ENCODE data around the gene PPP1R1A. TPM values are rescaled to one million over a fixed set of nuclear protein-coding genes. Genes with fewer than 3 reads are reported as not detected.

Gene PPP1R1A, protein sequence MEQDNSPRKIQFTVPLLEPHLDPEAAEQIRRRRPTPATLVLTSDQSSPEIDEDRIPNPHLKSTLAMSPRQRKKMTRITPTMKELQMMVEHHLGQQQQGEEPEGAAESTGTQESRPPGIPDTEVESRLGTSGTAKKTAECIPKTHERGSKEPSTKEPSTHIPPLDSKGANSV
- 1 to 10 TPM in 3 of 4 donors, under 1 TPM in 1; 0.76 to 9.0 (median 2.4) TPM for total RNA-seq

DNA sequence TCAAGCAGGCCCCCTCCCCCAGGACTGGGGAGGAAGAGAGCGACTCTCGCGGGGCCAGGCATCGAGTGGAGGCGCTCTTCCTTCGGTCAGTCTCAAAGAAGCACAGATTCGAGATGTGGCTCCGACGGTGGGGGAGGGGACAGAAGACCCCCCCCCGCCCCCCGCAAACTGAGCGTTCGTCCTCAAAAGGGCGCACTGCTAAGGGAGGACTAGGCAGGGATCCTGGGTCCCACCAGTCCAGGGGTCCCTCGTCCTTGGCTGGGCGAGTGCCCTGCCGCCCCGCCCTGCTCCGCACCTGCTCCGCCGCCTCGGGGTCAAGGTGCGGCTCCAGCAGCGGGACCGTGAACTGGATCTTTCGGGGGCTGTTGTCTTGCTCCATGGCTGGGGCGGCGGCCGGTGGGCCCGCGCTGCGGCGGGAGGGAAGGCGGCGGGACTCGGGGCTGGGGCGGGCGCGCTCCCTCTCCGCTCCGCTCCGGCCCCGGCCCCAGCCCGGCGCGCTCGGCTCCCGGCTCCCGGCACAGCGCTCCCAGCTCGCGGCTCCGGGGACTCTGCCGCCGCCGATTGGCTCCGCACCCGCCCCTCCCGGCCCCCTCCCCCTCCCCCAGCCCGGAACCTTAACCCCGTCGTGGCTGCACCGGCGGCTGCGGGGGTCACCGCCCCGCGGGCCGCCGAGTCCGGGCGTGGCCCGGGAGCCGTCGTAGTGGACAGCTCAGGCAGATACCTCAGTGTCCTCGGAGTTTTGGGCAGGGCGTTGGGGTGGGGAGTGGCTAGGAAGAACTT is at the start of gene PPP1R1A:
Gene PPP1R1A (minus strand): TSS at position 550 of the 780 bp plus-strand sequence. CDS start 171 bp downstream, at position 379.
- Histone ChIP-seq H3K9me3 (no peaks in the 10 kb centered on the region), H3K27ac (peak within 1 kb of the TSS in 1 of 2 donors; percentile 28), H3K4me1 (peaks cover 0 to 10% of the 10 kb centered on the region in 2 donors), H3K4me3 (peak within 1 kb of the TSS; percentile 19 to 52), H3K27me3 (no peaks in the 10 kb centered on the region), H3K36me3 (no peaks in the 10 kb centered on the region)
- no peak for DNase-seq
- TF ChIP-seq, protein P1, sequence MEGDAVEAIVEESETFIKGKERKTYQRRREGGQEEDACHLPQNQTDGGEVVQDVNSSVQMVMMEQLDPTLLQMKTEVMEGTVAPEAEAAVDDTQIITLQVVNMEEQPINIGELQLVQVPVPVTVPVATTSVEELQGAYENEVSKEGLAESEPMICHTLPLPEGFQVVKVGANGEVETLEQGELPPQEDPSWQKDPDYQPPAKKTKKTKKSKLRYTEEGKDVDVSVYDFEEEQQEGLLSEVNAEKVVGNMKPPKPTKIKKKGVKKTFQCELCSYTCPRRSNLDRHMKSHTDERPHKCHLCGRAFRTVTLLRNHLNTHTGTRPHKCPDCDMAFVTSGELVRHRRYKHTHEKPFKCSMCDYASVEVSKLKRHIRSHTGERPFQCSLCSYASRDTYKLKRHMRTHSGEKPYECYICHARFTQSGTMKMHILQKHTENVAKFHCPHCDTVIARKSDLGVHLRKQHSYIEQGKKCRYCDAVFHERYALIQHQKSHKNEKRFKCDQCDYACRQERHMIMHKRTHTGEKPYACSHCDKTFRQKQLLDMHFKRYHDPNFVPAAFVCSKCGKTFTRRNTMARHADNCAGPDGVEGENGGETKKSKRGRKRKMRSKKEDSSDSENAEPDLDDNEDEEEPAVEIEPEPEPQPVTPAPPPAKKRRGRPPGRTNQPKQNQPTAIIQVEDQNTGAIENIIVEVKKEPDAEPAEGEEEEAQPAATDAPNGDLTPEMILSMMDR (IDR thresholded peaks at IDR 0.05): no peak
- TF ChIP-seq POLR2A (IDR thresholded peaks at IDR 0.05): no peak
- intact Hi-C loops (cut with DNase I; ENCODE audit: low total_unique reads): no loop called here

DNA sequence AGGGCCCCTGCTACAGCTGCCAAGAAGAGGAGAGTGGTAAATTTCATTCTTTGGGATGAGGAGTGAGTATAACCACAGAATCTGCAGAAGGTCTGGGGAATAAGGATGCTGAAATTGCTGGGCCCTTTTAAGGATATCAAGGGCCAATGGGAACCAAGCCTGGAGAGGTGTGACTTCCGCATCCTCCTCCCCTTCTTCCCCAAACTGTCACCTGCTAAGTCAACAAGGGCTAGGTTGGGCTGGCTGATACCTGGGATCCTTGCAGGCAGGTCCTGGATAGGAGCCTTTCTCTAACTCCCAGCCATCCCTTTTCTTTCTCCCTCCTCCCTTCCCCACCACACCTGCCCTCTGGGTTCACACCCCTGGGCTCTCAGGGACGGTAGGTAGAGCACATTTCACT is 46.3 kb upstream of the PPP1R1A start, which contains the start of gene LACRT:
Gene LACRT (minus strand): TSS at position 101 of the 400 bp plus-strand sequence. CDS start 54 bp downstream, at position 47.
- H3K4me1 ChIP-seq: no peaks in the 10 kb centered on the region
- no peak within 1 kb of the TSS for H3K4me3 ChIP-seq
- H3K9me3 ChIP-seq: no peaks in the 10 kb centered on the region
- DNase-seq: no peak
- TF ChIP-seq POLR2A (IDR thresholded peaks at IDR 0.05): no peak
- TF ChIP-seq, protein P1 (IDR thresholded peaks at IDR 0.05): no peak
- no peaks in the 10 kb centered on the region for H3K36me3 ChIP-seq
- no peak within 1 kb of the TSS for H3K27ac ChIP-seq
- H3K27me3 ChIP-seq: no peaks in the 10 kb centered on the region
- intact Hi-C loops (cut with DNase I; ENCODE audit: low total_unique reads): no loop called here

DNA sequence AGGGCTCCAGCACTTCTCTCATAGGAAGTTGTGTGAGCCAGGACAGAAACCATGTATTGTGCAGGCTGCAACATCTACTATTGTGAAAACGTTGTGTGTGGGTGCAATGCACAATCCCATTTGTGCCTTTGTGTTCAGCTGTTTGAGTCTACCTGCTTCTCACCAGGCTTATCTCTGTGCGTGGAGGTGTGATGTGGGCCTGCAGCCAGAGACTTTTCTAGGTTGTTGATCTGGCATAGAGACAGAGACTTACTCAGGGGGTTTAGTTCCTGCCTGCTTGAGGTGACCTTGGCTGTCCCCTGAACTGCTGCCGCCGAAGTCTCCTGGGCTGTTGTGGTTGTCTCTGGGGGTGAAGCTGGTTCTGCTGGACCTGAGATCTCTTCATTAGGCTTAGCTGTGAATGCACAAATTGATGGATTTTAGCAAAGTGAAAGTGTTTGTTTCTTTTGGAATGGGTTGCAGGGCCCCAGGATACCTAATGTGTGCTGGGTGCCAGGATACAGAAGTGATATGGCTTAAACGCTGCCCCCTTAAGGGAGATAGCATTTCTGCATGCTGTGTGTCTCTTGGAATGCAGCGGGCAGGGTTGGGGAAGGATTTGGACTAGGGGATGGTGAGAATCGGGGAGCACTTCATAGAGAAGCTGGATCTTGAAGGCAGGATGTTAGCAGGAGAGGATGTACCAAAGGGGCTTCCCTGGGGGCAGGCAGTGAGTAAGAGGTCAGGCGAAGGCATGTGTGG is 43.7 kb upstream of the PPP1R1A start:
- DNase-seq: no peak
- intact Hi-C loops (cut with DNase I; ENCODE audit: low total_unique reads): no loop called here
- Histone ChIP-seq H3K27ac (no peak overlapping the region), H3K27me3 (no peaks in the 10 kb centered on the region), H3K4me1 (no peaks in the 10 kb centered on the region), H3K36me3 (no peaks in the 10 kb centered on the region), H3K9me3 (no peaks in the 10 kb centered on the region), H3K4me3 (no peak overlapping the region)
- TF ChIP-seq POLR2A (IDR thresholded peaks at IDR 0.05): no peak
- TF ChIP-seq, protein P1 (IDR thresholded peaks at IDR 0.05): no peak

DNA sequence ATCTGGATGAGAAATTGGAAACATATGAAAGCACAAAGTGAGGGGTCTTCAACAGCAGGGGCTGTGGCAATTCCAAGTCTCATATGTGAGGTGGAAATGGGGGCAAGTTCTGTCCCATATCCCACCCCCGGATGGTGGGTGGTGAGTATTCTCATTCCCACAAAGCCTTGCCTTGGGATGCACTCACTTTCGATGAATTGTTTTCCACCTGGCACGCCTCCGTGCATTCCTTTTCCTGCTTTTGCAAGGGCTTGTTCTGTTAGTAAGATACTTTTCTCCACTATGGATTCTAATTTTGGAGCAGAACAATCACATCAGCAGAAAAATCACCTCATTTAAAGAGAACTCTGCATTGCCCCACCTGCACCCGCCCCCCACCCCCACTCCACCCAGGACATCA is 43.1 kb upstream of the PPP1R1A start:
- H3K4me3 ChIP-seq: no peak overlapping the region
- H3K4me1 ChIP-seq: no peaks in the 10 kb centered on the region
- no peaks in the 10 kb centered on the region for H3K27me3 ChIP-seq
- H3K9me3 ChIP-seq: no peaks in the 10 kb centered on the region
- intact Hi-C loops (cut with DNase I; ENCODE audit: low total_unique reads): no loop called here
- TF ChIP-seq, protein P1 (IDR thresholded peaks at IDR 0.05): no peak
- TF ChIP-seq POLR2A (IDR thresholded peaks at IDR 0.05): no peak
- DNase-seq: no peak
- no peaks in the 10 kb centered on the region for H3K36me3 ChIP-seq
- H3K27ac ChIP-seq: no peak overlapping the region

All from uterus (tissue), 4 donors.